Measurements from ENCODE around the gene LACRT. TPM values are rescaled to one million over a fixed set of nuclear protein-coding genes. Genes with fewer than 3 reads are reported as not detected.

LACRT gene, protein sequence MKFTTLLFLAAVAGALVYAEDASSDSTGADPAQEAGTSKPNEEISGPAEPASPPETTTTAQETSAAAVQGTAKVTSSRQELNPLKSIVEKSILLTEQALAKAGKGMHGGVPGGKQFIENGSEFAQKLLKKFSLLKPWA
- total RNA-seq = not detected in 3 replicates

DNA sequence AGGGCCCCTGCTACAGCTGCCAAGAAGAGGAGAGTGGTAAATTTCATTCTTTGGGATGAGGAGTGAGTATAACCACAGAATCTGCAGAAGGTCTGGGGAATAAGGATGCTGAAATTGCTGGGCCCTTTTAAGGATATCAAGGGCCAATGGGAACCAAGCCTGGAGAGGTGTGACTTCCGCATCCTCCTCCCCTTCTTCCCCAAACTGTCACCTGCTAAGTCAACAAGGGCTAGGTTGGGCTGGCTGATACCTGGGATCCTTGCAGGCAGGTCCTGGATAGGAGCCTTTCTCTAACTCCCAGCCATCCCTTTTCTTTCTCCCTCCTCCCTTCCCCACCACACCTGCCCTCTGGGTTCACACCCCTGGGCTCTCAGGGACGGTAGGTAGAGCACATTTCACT, at the start of gene LACRT:
Gene LACRT (minus strand): TSS at position 101 of the 400 bp plus-strand sequence. CDS start 54 bp downstream, at position 47.
- no peaks in the 10 kb centered on the region for H3K4me1 Mint-ChIP-seq
- TF ChIP-seq CTCF (IDR thresholded peaks at IDR 0.05; ENCODE audit: unreplicated experiment) = no peak
- no peaks in the 10 kb centered on the region for H3K36me3 Mint-ChIP-seq
- no peak within 1 kb of the TSS for H3K4me3 Mint-ChIP-seq
- H3K27me3 Mint-ChIP-seq (ENCODE audit: low read depth) = peaks cover 70% of the 10 kb centered on the region
- no peak for DNase-seq (ENCODE audit: low spot score in 2 of 2, unreplicated experiment in 2 of 2)
- H3K9me3 Mint-ChIP-seq = peaks cover 3% of the 10 kb centered on the region
- H3K27ac Mint-ChIP-seq = no peak within 1 kb of the TSS

DNA sequence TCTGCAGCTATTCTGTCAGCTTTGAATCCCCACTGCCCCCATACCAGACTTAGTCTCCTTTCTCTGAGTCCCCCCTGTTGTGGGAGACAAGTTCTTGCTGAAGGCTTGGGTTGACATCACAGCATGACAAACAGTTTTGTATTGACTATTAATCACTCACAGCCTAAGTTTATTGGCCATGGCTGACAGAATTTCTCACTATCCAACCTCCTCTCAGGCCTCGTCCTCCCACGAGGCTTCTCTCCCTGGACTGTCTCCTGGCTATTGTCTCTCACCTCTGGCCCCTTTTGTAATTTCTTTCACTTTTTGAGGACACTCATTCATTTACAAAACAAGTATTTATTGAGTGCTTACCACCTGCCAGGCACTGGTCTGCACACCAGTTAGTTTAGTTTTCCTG, 48.7 kb upstream of the LACRT start:
- Mint-ChIP-seq H3K4me1 (no peaks in the 10 kb centered on the region), H3K4me3 (no peak overlapping the region), H3K9me3 (no peaks in the 10 kb centered on the region), H3K36me3 (no peaks in the 10 kb centered on the region), H3K27me3 (ENCODE audit: low read depth) (peaks cover 85% of the 10 kb centered on the region), H3K27ac (no peak overlapping the region)
- no peak for DNase-seq (ENCODE audit: low spot score in 2 of 2, unreplicated experiment in 2 of 2)
- no peak for TF ChIP-seq CTCF (IDR thresholded peaks at IDR 0.05; ENCODE audit: unreplicated experiment)

- H3K4me3 Mint-ChIP-seq = no peak overlapping the region
- no peak for DNase-seq (ENCODE audit: low spot score in 2 of 2, unreplicated experiment in 2 of 2)
- no peak for TF ChIP-seq CTCF (IDR thresholded peaks at IDR 0.05; ENCODE audit: unreplicated experiment)
- no peaks in the 10 kb centered on the region for H3K9me3 Mint-ChIP-seq
- H3K27ac Mint-ChIP-seq = no peak overlapping the region
- peaks cover 89% of the 10 kb centered on the region for H3K27me3 Mint-ChIP-seq (ENCODE audit: low read depth)
- no peaks in the 10 kb centered on the region for H3K4me1 Mint-ChIP-seq
- H3K36me3 Mint-ChIP-seq = no peaks in the 10 kb centered on the region
Observed at GRCh38 chr12:54682674-54683073, 48.0 kb upstream of the LACRT start.

DNA sequence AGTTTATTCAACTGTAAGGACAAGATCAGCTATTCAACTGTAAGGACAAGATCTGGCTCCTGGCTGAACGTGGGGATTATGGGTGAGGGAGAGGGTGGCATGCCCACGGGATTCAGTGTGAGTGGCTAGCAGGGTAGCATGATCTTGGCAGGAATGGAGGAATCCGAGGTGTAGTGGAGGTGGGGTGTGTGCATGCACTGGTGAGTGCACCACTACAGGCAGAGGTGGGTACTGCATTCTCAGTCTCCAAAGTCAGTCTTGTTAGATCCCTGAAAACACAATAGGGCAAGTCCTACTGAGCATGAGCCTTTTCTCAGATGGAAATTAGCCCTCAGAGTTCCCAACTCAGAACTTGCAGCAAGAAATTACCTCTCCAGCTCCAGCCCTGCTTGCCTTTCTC, 45.7 kb upstream of the LACRT start:
- no peaks in the 10 kb centered on the region for H3K36me3 Mint-ChIP-seq
- H3K27ac Mint-ChIP-seq = no peak overlapping the region
- no peaks in the 10 kb centered on the region for H3K4me1 Mint-ChIP-seq
- TF ChIP-seq CTCF (IDR thresholded peaks at IDR 0.05; ENCODE audit: unreplicated experiment) = peak; percentile 74
- no peaks in the 10 kb centered on the region for H3K9me3 Mint-ChIP-seq
- H3K27me3 Mint-ChIP-seq (ENCODE audit: low read depth) = peaks cover 83% of the 10 kb centered on the region
- no peak overlapping the region for H3K4me3 Mint-ChIP-seq
- DNase-seq (ENCODE audit: low spot score in 2 of 2, unreplicated experiment in 2 of 2) = no peak

DNA sequence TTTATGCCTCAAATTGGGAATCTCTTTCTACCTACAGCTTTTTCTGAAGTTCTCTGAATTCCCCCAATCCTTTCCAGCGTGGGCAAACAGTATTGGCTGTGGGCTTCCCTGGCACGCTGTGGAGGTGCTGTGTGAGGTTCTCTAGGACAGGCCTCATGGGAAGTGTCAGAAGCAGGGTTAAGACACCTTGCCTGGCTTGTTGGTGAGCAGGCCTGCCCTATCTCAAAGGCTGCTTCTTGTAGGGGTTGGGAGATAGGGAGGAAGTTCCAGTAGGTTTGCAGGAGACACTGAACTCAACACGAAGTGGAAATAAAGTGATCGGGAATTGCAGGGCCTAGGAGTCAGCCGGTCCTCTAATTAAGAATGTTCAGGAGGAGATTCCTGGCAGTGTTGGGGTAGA, 43.4 kb upstream of the LACRT start:
- H3K4me1 Mint-ChIP-seq = no peaks in the 10 kb centered on the region
- no peak overlapping the region for H3K4me3 Mint-ChIP-seq
- no peak for TF ChIP-seq CTCF (IDR thresholded peaks at IDR 0.05; ENCODE audit: unreplicated experiment)
- H3K27ac Mint-ChIP-seq = no peak overlapping the region
- no peak for DNase-seq (ENCODE audit: low spot score in 2 of 2, unreplicated experiment in 2 of 2)
- H3K36me3 Mint-ChIP-seq = no peaks in the 10 kb centered on the region
- no peaks in the 10 kb centered on the region for H3K9me3 Mint-ChIP-seq
- H3K27me3 Mint-ChIP-seq (ENCODE audit: low read depth) = peaks cover 61% of the 10 kb centered on the region

- Mint-ChIP-seq H3K36me3 (no peaks in the 10 kb centered on the region), H3K9me3 (no peaks in the 10 kb centered on the region), H3K27ac (no peak overlapping the region), H3K4me1 (no peaks in the 10 kb centered on the region), H3K4me3 (no peak overlapping the region), H3K27me3 (ENCODE audit: low read depth) (peaks cover 44% of the 10 kb centered on the region)
- no peak for TF ChIP-seq CTCF (IDR thresholded peaks at IDR 0.05; ENCODE audit: unreplicated experiment)
- no peak for DNase-seq (ENCODE audit: low spot score in 2 of 2, unreplicated experiment in 2 of 2)
Observed at GRCh38 chr12:54667945-54668344, 33.2 kb upstream of the LACRT start.
